ACHN (cell line): ENCODE measurements around the gene POLN.
"Not testable (repeated sequence)": the region's sequence is repeated elsewhere in the genome, so short reads cannot be mapped to it uniquely, and the experiment has no call there.

Experiments used
- DNase-seq: peaks from one replicate; pipeline ENCODE4 v3.0.0-alpha.2; 2015
- in situ Hi-C: cut with HindIII; loops from 2 replicates; pipeline ENCODE4 v1.10.0; 2017; ENCODE audit warnings: low sequenced_read_pairs, low pct_ligation_motif_present, low pct_unique_long_range_greater_than_20kb

POLN gene

GRCh38 chr4:2183394-2183793, 58.5 kb downstream of the POLN start:
- in situ Hi-C loops: no loop called here
- no peak for DNase-seq

- in situ Hi-C loops: no loop called here
- no peak for DNase-seq
Measured at GRCh38 chr4:2182994-2183393, 58.9 kb downstream of the POLN start.

GRCh38 chr4:2180410-2180809, 61.5 kb downstream of the POLN start:
- in situ Hi-C loops: no loop called here
- DNase-seq: no peak

- no peak for DNase-seq
- in situ Hi-C loops: no loop called here
Measured at GRCh38 chr4:2179717-2180116, 62.2 kb downstream of the POLN start.

- in situ Hi-C loops: no loop called here
- no peak for DNase-seq
Measured at GRCh38 chr4:2178986-2179385, 62.9 kb downstream of the POLN start.

GRCh38 chr4:2177443-2178093, 64.4 kb downstream of the POLN start:
- no peak for DNase-seq
- in situ Hi-C loops: no loop called here

- DNase-seq: no peak
- in situ Hi-C loops: no loop called here
Measured at GRCh38 chr4:2175990-2176698, 65.8 kb downstream of the POLN start.

- in situ Hi-C loops: no loop called here
- DNase-seq: no peak
Measured at GRCh38 chr4:2174061-2174460, 67.9 kb downstream of the POLN start.

GRCh38 chr4:2172627-2173231, 69.2 kb downstream of the POLN start:
- in situ Hi-C loops: no loop called here
- DNase-seq: no peak

GRCh38 chr4:2172161-2172560, 69.8 kb downstream of the POLN start:
- in situ Hi-C loops: no loop called here
- DNase-seq: no peak

- DNase-seq: no peak
- in situ Hi-C loops: no loop called here
Measured at GRCh38 chr4:2168469-2169319, 73.2 kb downstream of the POLN start.

GRCh38 chr4:2166253-2166652, 75.7 kb downstream of the POLN start:
- DNase-seq: no peak
- in situ Hi-C loops: no loop called here

GRCh38 chr4:2165391-2165790, 76.5 kb downstream of the POLN start:
- DNase-seq: no peak
- in situ Hi-C loops: no loop called here

- DNase-seq: no peak
- in situ Hi-C loops: no loop called here
Measured at GRCh38 chr4:2163311-2163821, 78.6 kb downstream of the POLN start.

GRCh38 chr4:2161092-2161703, 80.7 kb downstream of the POLN start:
- in situ Hi-C loops: not testable (repeated sequence)

GRCh38 chr4:2159931-2160330, 82.0 kb downstream of the POLN start:
- no peak for DNase-seq
- in situ Hi-C loops: no loop called here

More at GRCh38 chr4:2161092-2161703, 80.7 kb downstream of the POLN start:
- DNase-seq: not testable (repeated sequence)

GRCh38 chr4:2155246-2155645, 86.7 kb downstream of the POLN start:
- DNase-seq: no peak
- in situ Hi-C loops: no loop called here

- in situ Hi-C loops: no loop called here
- no peak for DNase-seq
Measured at GRCh38 chr4:2154215-2154740, 87.6 kb downstream of the POLN start.
